Stimulated activated CD4-positive, alpha-beta T cell treated with anti-CD3 and anti-CD28 coated beads, Interleukin-4, amount 100 ng/mL, for 24 hours (primary cell): Measurements from ENCODE around the gene PCGF2.

Experiments
- DNase-seq: peaks from one replicate; pipeline ENCODE4 v3.0.0-alpha.2; 2020

The PCGF2 gene

GRCh38 chr17:38716368-38717005 lies 31.6 kb downstream of the PCGF2 start:
- DNase-seq: no peak

- no peak for DNase-seq
Measured at GRCh38 chr17:38715216-38715943, 32.8 kb downstream of the PCGF2 start.

- DNase-seq: no peak
Measured at GRCh38 chr17:38713456-38714075, 34.6 kb downstream of the PCGF2 start.

- DNase-seq: no peak
Measured at GRCh38 chr17:38712593-38712992, 35.5 kb downstream of the PCGF2 start.

- no peak for DNase-seq
Measured at GRCh38 chr17:38711792-38712571, 36.2 kb downstream of the PCGF2 start.

- no peak for DNase-seq
Measured at GRCh38 chr17:38710985-38711384, 37.2 kb downstream of the PCGF2 start.

GRCh38 chr17:38710604-38710962 lies 37.6 kb downstream of the PCGF2 start:
- no peak for DNase-seq

- DNase-seq: no peak
Measured at GRCh38 chr17:38709864-38710603, 38.1 kb downstream of the PCGF2 start.

GRCh38 chr17:38709104-38709820 lies 38.9 kb downstream of the PCGF2 start:
- DNase-seq: no peak

GRCh38 chr17:38707678-38708351 lies 40.3 kb downstream of the PCGF2 start:
- no peak for DNase-seq

- DNase-seq: peak; percentile 41
Measured at GRCh38 chr17:38706505-38707216, 41.5 kb downstream of the PCGF2 start.

- DNase-seq: peak; percentile 41
Measured at GRCh38 chr17:38705803-38706504, 42.2 kb downstream of the PCGF2 start.

- no peak for DNase-seq
Measured at GRCh38 chr17:38705523-38705802, 42.7 kb downstream of the PCGF2 start.

GRCh38 chr17:38704606-38705522 lies 43.3 kb downstream of the PCGF2 start, which contains the start of gene MLLT6:
TSS of gene MLLT6 (plus strand) at chr17:38705273. CDS start at chr17:38705633, 360 bp downstream.
- DNase-seq: peak; percentile 75

- peak; percentile 88 for DNase-seq
Measured at GRCh38 chr17:38703742-38704605, 44.2 kb downstream of the PCGF2 start.

GRCh38 chr17:38702916-38703741 lies 45.0 kb downstream of the PCGF2 start:
- DNase-seq: peak; percentile 47
